GM08714 (cell line): ENCODE data around the gene SH2B2.

Experiments used
- H3K4me3 ChIP-seq: fragments of 200-500 bp; sonication (Bioruptor generic); 2 replicates; pipeline ENCODE4 v1.5.1; 2014; ENCODE audit warnings: mild to moderate bottlenecking, low read length, inconsistent platforms
- ZNF274 ChIP-seq: IDR thresholded peaks from 2 replicates; pipeline ENCODE4 v1.6.1; 2012; ENCODE audit warnings: mild to moderate bottlenecking, low read depth, low read length

The SH2B2 gene

GRCh38 chr7:102255916-102256315, 30.8 kb upstream of the SH2B2 start:
- no peak for TF ChIP-seq ZNF274
- no peak overlapping the region for H3K4me3 ChIP-seq

- no peak for TF ChIP-seq ZNF274
- H3K4me3 ChIP-seq, result no peak overlapping the region
These were observed 28.5 kb upstream of the SH2B2 start for GRCh38 chr7:102258073-102258748.

GRCh38 chr7:102258749-102259107, 27.9 kb upstream of the SH2B2 start:
- TF ChIP-seq ZNF274, result no peak

GRCh38 chr7:102260856-102261255, 25.8 kb upstream of the SH2B2 start:
- no peak for TF ChIP-seq ZNF274
- no peak overlapping the region for H3K4me3 ChIP-seq

More at GRCh38 chr7:102258749-102259107, 27.9 kb upstream of the SH2B2 start:
- H3K4me3 ChIP-seq, result no peak overlapping the region

- TF ChIP-seq ZNF274, result no peak
- no peak overlapping the region for H3K4me3 ChIP-seq
These were observed 25.2 kb upstream of the SH2B2 start for GRCh38 chr7:102261451-102261850.

- no peak for TF ChIP-seq ZNF274
- H3K4me3 ChIP-seq, result no peak overlapping the region
These were observed 24.1 kb upstream of the SH2B2 start for GRCh38 chr7:102262546-102262945.

- H3K4me3 ChIP-seq, result no peak overlapping the region
- TF ChIP-seq ZNF274, result no peak
These were observed 22.2 kb upstream of the SH2B2 start for GRCh38 chr7:102264367-102264891.

GRCh38 chr7:102266541-102266940, 20.1 kb upstream of the SH2B2 start:
- no peak for TF ChIP-seq ZNF274
- no peak overlapping the region for H3K4me3 ChIP-seq

GRCh38 chr7:102268635-102269034, 18.0 kb upstream of the SH2B2 start:
- H3K4me3 ChIP-seq, result no peak overlapping the region
- TF ChIP-seq ZNF274, result no peak

GRCh38 chr7:102270178-102270887, 16.3 kb upstream of the SH2B2 start:
- no peak for TF ChIP-seq ZNF274
- H3K4me3 ChIP-seq, result no peak overlapping the region

GRCh38 chr7:102271158-102271798, 15.4 kb upstream of the SH2B2 start:
- no peak overlapping the region for H3K4me3 ChIP-seq
- TF ChIP-seq ZNF274, result no peak

- H3K4me3 ChIP-seq, result no peak overlapping the region
- TF ChIP-seq ZNF274, result no peak
These were observed 14.4 kb upstream of the SH2B2 start for GRCh38 chr7:102272075-102272916.

GRCh38 chr7:102272917-102273748, 13.5 kb upstream of the SH2B2 start:
- TF ChIP-seq ZNF274, result no peak
- no peak overlapping the region for H3K4me3 ChIP-seq
